HT-29 (cell line): ENCODE data around the gene ZFP69B. TPM values are rescaled to one million over a fixed set of nuclear protein-coding genes. Genes with fewer than 3 reads are reported as not detected.

Source experiments
- DNase-seq: peaks from one replicate; pipeline ENCODE4 v3.0.0-alpha.2; 2015; ENCODE audit warnings: low spot score
- total RNA-seq: library from RNA; depleted of rRNA; stranded (reverse); fragments of >200 nt; shearing (Covaris generic); gene quantifications from 2 replicates; pipeline ENCODE4 v1.2.3, GENCODE V29; 2014; rRNA removed

The ZFP69B gene
- 0.57 and 1.3 TPM in 2 replicates for total RNA-seq

DNA sequence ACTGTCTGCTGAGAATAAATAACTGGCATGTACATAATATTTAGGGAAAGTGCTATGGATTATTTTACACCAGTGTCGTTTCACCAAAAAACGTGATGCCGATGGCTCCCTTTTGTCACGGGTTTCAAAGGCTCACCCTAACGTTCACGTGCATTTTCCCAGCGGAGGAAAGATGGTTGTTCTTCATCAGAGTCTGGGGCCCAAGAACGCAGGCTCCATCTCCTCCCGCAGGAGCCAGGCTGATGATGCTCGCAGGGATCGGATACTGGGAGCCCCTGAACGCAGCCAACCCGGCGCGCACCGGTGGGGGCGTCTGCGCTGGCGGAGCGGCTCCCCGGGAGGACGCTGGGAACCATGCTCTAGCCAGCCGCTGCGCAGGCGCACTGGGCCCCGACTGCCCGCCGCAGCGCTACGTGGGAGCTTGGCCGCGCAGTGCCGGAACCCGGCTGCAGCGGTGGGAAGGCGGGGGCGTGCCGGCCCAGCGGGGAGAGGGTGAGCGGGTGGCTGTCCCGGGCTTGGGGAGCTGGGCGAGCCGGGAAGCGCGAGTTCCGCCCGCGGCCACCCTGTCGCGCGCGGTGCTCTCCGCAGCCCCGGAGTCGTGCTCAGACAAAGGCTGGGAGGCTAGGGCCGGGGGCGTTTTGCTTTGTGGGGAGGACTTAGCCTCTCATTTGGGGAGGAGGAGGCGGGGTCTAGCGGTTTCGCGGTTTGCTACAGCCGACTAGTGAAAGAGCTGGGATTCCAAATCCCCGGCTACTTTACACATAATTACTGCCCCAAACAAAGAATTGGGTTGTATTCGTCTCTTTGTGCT lies at the start of gene ZFP69B:
Gene ZFP69B (plus strand): TSS at position 793 of the 811 bp plus-strand sequence. CDS start 486 bp downstream, outside the sequence.
- DNase-seq: peak; percentile 84

DNA sequence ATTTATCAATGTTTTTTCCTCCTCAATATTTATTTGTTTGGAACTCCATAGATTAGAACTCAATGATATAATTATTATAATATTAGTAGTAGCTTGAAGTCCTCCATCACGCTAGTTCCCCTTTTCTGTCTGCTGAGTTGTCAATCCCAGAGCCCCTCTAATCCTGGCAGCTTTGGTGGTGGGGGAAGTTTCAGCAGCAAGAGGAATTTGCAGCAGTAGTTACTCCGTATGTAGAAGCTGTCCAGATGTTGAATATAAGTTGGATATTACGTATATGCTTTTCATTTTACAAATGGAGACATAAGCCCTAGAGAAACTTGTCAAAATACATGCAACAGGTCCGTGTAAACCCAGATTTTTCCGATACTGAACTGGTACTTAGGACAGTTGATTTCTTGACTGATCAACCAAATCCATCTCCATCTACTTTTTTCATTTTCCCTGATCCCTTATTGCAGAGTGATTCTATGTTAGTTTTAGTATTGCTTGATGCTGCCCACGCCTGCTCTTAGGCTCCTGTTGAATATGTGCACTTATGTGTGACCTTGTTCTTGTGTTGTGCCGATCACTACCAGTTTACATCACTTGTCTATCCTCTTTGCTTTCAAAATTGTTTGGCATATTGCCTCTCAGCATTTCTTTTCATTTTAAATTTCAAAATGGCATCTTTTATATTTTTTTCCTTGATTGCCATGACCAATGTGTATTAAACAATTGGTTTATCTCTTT lies 48.6 kb upstream of the ZFP69B start:
- DNase-seq: no peak

DNA sequence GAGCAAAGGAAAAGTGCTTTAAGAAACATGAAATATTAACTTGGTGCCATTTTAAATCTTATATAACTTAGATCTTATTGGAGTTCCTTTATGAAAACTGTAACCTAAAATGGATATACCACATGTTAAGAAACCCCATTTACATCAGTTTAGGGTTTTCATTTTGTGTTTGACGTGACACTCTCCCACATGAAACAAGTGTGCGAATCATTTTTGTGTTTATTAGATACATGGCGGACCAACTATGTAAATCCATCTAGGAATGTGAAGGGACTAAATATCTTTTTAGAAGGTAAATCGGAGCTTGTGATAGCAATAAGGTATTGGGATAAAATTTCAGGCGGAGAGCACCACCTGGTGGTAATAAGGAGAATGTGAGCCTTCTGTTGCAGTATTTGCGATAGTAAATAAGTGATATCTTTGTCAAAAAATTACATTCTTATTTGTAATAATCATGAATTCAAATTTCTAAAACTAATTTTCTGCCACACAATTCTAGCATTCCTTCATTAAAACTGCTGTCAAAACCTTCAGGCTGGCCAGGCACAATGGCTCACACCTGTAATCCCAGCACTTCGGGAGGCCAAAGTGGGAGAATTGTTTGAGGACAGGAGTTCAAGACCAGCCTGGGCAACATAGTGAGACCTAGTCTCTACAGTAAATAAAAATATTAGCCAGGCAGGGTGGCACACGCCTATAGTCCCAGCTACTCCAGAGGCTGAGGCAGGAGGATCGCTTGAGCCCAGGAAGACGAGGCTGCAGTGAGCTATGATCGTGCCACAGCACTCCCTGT lies 45.4 kb upstream of the ZFP69B start:
- peak; percentile 73 for DNase-seq

DNA sequence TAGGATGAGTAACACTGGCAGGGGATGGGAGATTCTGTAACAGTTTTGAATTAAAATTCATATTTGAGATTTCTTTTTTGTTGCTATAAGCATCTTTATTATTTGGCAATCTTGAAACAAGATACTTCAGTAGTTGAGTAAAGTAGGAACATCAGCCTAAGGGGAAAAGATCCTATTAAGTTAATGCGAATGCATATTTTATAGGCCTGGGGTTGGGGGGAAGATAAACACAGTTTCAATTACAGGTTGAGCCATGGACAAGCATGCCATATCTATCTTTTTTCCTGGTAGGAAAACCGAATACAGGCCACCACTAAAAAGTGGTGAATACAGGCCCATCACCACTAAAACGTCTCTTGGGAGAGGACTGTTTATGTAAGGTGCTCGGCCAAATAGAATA lies 44.5 kb upstream of the ZFP69B start:
- no peak for DNase-seq

DNA sequence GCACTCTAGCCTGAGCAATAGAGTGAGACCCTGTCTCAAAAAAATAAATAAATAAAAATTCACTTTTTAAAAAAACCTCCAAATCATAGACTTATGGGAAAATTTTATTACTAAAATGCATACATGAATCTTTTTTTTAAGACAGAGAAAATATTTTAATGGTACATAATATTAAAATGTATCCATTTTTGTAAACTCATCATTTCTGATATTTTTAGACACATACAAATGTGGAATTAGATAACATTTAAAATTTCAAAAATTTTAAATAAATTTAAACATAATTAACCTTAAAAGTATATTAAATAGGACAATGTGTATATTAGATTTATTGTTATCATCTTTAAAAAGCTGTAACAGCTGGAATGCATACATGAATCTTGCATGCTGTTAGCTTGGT lies 42.8 kb upstream of the ZFP69B start:
- no peak for DNase-seq

DNA sequence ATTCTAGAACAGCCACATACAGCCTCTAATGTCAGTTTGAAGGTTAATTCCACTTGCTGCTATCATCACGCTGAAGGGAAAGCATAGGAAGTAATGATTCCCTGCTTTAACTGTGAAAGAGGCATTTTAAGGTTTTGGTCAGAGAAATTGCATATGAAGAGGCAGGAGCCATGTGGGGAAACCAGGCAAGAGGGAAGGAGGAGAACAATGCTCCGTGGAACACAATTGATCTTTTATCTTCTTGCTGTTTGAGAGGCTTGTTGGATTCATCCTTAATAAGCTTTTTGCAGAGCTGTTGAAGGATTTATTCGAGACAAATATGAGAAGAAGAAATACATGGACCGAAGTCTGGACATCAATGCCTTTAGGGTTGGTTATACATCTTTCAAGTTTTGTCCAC lies 40.8 kb upstream of the ZFP69B start:
- DNase-seq: no peak

DNA sequence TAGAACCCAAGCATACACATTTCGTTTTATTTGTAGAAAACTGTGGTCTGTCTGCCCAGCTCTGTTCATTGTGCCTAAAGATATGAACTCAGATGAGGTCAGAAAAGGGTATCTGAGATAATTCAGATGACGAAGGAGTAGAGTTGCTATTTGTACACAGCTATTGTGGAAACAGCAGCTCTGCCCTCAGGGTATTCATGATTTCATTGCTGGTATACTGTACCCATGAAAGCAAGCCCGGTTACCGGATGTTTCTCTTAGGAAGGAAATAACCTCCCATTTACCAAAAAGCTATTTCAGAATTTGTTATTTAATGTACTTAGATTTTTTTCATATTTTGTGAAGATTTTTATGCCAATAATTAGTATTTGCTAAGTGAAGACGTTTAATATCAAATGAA lies 39.0 kb upstream of the ZFP69B start:
- no peak for DNase-seq

DNA sequence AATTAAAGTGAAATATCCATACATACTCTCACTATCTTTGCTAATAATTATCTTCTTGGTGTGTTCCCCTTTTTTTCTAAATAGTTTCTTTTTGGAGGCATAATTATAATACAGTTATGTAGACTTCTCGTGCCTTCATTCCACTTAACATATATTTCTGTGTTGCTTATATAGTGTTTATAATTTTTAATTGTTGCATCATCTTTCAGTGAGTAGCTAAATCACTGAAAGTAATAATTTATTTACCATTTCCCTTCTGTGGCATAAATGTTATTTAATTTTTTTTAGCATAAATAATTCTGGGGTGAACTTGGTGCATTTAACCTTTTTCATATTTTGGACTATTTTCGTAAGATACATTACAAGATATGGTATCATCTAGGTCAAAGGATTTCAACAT lies 38.4 kb upstream of the ZFP69B start:
- no peak for DNase-seq

DNA sequence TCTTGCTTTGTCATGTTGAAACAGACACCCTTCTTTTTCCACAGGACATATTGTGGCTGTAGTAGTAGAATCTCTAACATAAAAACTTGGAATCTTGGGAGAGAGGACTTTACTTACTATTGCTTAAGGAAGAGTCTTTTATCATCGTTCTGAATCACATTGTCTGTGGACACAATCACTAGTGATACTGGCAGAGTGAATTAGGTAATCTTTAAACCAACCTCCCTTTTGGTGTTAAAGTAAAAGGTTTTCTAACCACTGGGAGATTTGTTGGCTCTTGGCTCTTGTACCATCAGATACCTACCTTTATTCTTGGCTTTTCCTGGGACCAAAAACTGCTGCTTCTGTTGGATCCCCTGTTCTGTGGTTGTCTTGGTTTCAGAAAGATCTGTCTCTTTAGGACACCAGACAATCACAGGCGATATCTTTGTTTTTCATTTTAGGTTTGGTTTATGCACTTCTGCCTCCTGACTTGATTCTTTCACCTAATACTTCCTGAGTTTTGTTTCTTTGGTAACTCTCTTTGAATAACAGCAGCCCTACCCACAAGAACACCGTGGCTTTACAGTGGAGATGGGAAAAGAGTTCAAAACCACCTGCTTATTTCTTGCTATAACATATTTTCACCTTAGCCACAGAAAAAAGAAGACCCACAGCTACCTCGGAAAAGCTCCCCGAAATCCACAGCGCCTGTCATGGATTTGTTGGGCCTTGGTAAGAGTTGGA lies 36.6 kb upstream of the ZFP69B start:
- no peak for DNase-seq

DNA sequence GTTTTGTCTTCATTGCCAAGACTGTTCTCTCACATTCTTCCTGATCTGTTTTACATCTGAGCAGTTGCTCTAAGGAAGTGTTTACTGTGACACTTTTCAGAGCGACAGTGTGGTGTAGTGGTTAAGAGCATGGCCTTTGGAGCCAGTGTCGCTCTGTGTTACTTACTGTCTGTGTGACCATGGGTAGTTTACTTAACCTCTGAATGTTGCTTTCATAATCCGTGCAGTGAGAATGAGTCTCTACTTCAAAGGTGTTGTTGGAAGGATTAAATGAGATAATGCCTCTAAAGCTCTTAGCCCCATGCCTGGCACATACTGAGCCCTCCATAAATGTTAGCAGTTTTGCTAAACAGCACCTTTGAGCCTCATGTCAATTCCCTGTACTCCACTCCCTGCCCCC lies 35.9 kb upstream of the ZFP69B start:
- DNase-seq: no peak

DNA sequence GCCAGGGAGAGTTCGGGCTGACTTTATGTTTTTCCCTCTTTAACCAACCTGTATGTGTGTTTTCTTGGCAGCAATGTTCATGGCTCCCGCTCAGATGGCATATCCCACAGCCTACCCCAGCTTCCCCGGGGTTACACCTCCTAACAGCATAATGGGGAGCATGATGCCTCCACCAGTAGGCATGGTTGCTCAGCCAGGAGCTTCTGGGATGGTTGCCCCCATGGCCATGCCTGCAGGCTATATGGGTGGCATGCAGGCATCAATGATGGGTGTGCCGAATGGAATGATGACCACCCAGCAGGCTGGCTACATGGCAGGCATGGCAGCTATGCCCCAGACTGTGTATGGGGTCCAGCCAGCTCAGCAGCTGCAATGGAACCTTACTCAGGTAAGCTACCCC lies 33.6 kb upstream of the ZFP69B start:
- no peak for DNase-seq

DNA sequence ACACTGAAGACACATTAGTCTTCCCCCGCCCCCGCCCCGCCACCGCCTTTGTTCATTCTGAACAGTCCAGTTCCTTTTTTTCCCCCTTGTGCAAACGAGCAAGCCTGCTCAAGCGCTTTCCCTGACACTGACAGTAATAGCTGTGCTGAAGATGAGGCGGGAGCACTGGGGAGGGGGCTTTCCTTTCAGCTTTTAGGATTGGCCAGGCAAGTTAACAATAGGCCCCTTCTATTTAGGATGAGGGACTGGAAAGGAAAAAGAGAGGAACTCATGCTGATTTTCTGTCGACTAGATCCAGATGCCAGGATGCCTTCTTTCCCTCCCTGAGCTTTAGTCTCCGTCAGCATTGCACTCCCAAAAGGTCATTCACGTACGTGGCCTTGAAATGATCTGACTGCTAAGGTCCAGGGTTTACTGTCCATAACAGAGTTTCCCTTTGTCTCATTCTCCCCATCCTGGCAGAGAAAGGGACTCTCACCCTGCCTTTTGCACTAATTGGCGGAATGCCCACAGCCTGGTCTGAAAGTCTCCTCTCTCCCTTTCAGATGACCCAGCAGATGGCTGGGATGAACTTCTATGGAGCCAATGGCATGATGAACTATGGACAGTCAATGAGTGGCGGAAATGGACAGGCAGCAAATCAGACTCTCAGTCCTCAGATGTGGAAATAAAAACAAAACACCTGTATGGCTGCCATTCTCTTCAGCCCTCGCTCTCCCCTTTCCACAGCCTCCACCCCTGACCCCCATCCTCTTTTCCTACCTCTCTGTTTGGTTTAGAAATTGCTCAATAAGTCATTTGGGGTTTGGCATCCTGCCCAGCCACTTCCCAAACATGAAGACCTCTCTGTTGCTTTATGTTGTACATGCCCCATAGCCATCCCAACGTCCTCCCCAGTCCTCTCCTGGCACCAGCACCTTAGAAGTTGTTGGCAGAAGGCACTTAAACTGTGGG lies 28.6 kb upstream of the ZFP69B start:
- no peak for DNase-seq

DNA sequence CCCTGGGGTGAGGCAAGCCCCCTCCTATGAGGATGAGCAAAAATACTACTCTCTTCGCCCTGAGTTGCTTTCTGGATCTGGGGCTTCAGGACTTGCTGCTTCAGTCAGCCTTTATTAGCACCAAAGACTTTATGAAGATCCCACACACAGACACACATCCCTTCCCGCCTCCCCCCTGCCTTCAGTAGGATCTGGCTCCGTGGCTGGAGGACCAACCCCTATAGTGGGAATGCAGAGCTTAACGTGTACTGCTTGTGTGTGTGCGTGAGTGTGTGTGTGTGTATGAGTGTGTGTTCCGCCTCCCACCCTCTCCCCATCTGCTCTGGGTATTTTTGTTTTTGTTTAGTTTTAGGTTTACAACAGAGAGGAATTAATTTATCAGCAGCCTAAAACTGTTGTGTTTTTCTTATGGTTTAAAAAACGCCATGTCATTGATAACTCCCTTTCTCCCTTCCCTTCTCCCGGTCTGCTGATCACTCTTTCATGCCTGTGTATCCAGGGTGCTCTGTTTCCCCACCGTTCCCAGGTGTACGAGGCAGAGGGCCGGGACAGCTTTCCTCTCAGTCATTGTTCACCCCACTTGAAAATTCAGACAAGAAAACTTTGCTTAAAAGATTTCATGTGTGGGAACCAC lies 27.5 kb upstream of the ZFP69B start:
- DNase-seq: no peak

DNA sequence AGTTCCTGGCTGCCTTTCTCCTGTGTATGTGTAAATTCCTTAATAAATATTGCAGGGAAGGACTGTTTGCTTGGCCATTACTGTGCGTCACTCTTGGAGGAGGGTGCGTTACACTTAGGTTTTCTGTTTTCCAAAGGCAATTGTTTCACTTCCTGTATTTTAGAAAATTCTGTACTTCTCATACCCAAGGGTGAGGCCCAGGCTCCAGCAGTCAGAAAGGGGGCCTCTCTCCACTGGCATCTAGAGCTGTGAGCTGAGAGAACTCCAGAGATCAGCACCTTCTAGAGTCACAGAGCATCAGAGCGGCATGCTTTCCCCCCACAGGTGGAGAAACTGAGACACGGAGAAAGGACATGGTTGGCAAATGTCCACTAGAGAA lies 27.0 kb upstream of the ZFP69B start:
- DNase-seq: no peak

DNA sequence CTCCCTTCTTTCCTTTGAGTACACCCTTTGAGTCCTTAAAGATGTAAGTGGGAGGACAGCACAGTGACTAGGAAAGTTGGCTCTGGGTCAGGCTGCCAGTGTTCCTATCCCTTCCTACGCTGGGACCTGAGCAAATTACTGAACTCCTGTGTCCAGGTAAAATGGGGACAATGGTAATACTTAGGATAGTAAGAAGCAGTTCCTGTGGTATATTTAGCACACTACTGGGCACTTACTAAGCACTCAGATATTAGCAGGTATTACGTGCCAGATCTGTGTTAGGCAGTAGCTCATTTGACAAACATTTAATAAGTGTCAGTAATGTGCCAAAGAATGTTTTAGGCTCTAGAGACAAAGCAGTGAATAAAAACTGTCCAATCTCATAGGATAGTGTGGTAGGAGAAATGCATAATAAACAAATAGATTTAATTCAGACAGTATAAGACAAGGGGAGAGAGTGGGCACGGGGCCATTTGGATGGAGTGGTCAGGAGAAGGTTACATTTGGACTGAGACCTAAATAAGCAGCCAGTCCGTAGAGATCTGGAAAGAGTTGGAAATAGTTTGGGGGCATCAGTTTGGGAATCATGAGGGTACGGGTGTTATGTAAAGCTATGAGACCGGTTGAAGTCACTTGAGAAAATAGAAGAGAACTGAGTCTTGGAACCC lies 26.2 kb upstream of the ZFP69B start:
- no peak for DNase-seq

DNA sequence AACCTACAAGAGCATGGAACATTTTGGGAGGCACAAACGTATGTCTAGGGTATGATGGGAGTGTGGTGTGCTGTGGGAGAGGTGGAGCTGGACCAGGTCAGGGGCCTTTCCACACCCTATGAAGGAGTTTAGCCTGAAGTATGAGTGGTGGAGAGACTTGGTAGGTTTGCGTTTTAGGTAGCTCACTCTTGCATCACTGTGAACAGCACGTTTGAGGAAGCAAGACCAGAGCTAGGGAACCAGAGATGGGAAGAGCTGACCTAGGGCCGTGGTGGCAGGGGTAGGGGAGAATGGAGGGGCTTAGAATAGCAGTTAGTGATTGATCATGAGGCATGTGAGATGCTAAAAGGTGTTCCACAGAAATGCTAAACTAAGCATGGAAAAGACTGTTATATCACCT lies 25.1 kb upstream of the ZFP69B start:
- DNase-seq: no peak

DNA sequence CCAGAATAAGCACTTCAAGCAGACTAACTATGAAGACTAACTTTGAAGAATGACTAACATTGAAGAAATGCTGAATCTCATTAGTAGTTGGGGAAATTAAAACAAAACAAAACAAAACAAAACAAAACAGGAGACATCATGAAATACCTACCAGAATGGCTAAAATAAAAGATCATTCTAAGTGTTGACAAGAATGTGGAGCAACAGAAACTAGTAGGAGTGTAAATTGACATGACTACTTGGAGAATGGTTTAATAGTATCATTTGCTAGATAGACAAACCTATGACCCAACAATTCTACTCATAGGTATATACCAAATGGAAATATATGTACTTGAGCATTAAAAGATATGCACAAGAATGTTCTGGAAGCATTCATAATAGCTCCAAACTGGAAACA lies 18.9 kb upstream of the ZFP69B start:
- DNase-seq: no peak

DNA sequence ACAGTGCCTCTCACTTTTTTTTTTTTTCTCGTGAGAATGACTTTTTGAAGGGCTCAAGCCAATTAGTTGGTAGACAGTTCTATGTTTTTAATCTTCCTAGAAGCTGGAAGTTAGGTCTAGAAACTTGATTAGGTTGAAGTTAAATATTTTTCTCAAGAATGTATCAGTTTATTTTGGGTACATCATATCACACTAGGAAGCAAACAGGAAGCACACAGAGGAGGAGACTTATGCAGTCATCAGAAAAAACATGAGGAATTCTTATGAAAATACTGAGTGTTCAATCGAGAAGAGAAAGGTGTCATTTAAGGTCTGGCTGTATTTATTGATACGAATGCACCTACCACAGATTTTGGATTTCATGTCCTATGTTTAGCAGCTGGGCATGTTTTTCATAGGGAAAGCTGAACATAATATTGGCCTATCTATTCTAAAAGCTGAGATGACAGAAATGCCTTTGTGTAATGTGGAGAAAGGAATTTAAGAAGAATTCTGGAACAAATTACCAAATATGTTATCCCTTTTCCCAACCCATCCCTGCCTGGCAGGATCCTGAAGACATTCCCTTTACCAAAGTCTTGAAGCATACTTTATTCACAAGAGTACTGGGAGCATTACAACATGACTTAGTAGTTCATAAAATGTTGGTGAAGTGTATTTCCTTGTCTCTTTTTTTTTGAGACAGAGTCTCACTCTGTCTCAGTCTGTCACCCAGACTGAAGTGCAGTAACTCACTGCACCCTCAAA lies 17.5 kb upstream of the ZFP69B start:
- DNase-seq: no peak

DNA sequence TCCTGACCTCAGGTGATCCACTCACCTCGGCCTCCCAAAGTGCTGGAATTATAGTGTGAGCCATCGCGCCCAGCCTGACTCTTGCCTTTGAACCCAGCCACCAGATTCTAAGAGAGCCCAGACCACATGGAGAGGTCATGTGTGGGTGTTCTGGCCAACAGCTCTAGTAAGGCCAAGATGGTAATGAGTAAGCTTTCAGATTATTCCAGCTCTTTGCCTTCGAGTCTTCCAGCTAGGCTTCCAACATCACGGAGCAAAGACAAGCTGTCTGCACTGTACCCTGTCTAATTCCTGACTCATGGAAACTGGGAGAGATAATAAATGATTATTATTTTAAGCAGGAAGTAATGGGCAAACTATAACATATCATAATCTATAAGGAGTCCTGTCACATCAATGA lies 14.8 kb upstream of the ZFP69B start:
- no peak for DNase-seq
